T-helper 1 cell (primary cell): Measurements from ENCODE around the gene IL1A.

Experiments
- DNase-seq, 5 donors: peaks; one replicate each; pipeline ENCODE4 v3.0.0-alpha.2; 2012 to 2020

IL1A gene

GRCh38 chr2:112724591-112725525 is 59.4 kb downstream of the IL1A start:
- peak in 1 of 5 donors; percentile 43 for DNase-seq

GRCh38 chr2:112723995-112724394 is 60.3 kb downstream of the IL1A start:
- no peak for DNase-seq
